ENCODE measurements around the gene DOCK10.

- TF ChIP-seq CTCF (IDR thresholded peaks at IDR 0.05) (no peak), POLR2A (IDR thresholded peaks at IDR 0.05) (no peak), POLR2AphosphoS5 (IDR thresholded peaks at IDR 0.05) (no peak)
Observed at GRCh38 chr2:224780823-224781222, 261.4 kb downstream of the DOCK10 start.

Measured in stomach (tissue), 4 donors.